ENCODE data around the gene POLD4.

DNA sequence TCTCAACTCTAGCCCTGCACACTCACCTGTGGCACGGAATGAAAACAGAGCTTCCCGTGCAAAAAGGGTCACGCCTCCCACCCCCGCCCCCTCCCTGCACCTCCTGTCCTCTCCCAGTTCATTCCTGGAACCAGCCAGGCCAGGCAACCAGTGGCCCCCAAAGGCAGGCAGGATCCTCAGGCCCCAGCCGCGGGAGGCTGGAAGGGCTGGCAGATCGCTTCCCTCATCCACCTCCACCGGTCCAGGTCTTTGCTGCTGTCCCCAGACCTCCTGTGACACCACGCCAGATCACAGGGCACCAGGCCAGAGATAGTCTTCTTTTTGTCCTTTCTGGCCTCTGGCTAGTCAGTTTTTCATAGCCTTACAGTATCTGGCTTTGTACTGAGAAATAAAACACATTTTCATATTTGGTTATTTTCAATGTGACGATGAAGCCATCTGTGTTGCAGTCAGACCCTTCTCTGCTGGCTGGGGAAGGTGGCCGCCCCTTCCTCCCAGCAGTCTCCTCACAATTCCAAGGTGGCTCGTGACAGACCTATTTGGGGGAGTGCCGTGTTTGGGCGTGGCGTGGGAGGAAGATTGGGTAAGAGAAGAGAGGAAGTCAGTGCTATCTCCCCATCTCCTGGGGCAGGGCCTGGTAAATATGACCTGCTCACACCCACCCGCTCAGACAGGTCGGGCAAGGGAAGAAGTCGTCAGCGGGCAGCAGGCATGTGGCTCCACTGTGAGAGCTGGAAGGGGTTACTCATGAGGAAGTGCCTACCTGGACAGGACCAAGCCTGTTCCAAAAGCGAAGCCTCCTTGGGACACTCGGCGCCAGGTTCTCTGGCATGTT is 40.9 kb downstream of the POLD4 start:
- no peak for TF ChIP-seq MAX (IDR thresholded peaks at IDR 0.05; ENCODE audit: insufficient read depth, insufficient read length)
- TF ChIP-seq EZH2 (IDR thresholded peaks at IDR 0.05; ENCODE audit: borderline replicate concordance, low read depth, low read length, severe bottlenecking) = no peak
- TF ChIP-seq POLR2A (IDR thresholded peaks at IDR 0.05; ENCODE audit: low read depth, low read length) = no peak
